Psoas muscle (tissue), 8 donors: ENCODE data around the gene TMUB1. TPM values are rescaled to one million over a fixed set of nuclear protein-coding genes. Genes with fewer than 3 reads are reported as not detected.
A peak's percentile ranks its signal among the peaks of the same experiment; 100 is the strongest.

Experiments
- ATAC-seq, 4 donors: fragments of 200-7000 bp; cut with Tn5 transposase; one replicate each; pipeline ENCODE4 v1.9.1; 2020; ENCODE audit warnings: moderate library complexity in 3 of 4, mild to moderate bottlenecking in 2 of 4
- DNase-seq, 2 donors: peaks; one replicate each; pipeline ENCODE4 v3.0.0-alpha.2; 2020
- H3K27ac ChIP-seq: fragments of 200-600 bp; one replicate; pipeline ENCODE4 v1.8.0; 2022
- H3K27me3 ChIP-seq, 3 donors: fragments of 200-600 bp in 1 of 3; one replicate each; pipeline versions ENCODE4 v1.6.1 to v1.8.0; 2013 to 2022; ENCODE audit warnings: low read length in 2 of 3, mild to moderate bottlenecking in 2 of 3, moderate library complexity in 1 of 3; ENCODE audit not compliant: insufficient read depth in 3 of 3
- H3K36me3 ChIP-seq, 2 donors: fragments of 200-600 bp in 1 of 2; one replicate each; pipeline versions ENCODE4 v1.6.1 to v1.8.0; 2013 to 2022; ENCODE audit warnings: low read depth in 1 of 2, mild to moderate bottlenecking in 1 of 2, moderate library complexity in 1 of 2; ENCODE audit not compliant: insufficient read depth in 1 of 2
- H3K4me1 ChIP-seq: fragments of 200-600 bp; one replicate; pipeline ENCODE4 v1.8.0; 2022
- H3K4me3 ChIP-seq: fragments of 200-600 bp; one replicate; pipeline ENCODE4 v1.8.0; 2022; ENCODE audit warnings: mild to moderate bottlenecking
- H3K9me3 ChIP-seq: fragments of 200-600 bp; one replicate; pipeline ENCODE4 v1.8.0; 2022
- CTCF ChIP-seq: fragments of 200-600 bp; IDR thresholded peaks from one replicate; pipeline ENCODE4 v1.8.0; 2022; ENCODE audit warnings: antibody characterized with exemption
- WGBS, 3 donors: extraction: QIAGEN DNeasy Blood & Tissue Kit; methylation state at CpG; one replicate each; pipeline versions ENCODE4 v1.1.6 to v1.1.7; 2013; 5-methylcytosine and 5-hydroxymethylcytosine counted together
- intact Hi-C, 2 donors: fragments of 100-400 bp; cut with DNase I; formaldehyde crosslinking; loops; one replicate each; pipeline versions ENCODE4 v1.11.0 to v1.14.2; 2022
- polyA plus RNA-seq, 3 donors: library from polyadenylated mRNA; stranded (reverse); fragments of 200-250 nt; gene quantifications; one replicate each; pipeline ENCODE4 v1.2.3, GENCODE V29; 2013
- total RNA-seq, 4 donors: library from RNA; stranded (reverse); fragmentation: NEBNext Ultra II Directional in 2 of 4; extraction: Animal tissue kit (Norgen Biotek cat#: 25700) in 2 of 4; gene quantifications; one replicate each; pipeline versions ENCODE4 v1.2.1 to v1.2.4, GENCODE V29; 2021 to 2023
- donor health status: healthy with polysubstance abuse.
- donor health status: DM: no; HTN: no; CAD: no; lungs with moderate emphysema.
- donor health status: Bipolar disorder and iron deficiency.
- donor health status: healthy.
- donor health status: DM: yes; HTN: yes; CAD: no.
- donor health status: DM: no; HTN: no; CAD: no.
- donor health status: DM: no; HTN: no; CAD: no.
- donor health status: DM: yes; HTN: yes; CAD: no.

Gene TMUB1
- total and polyA plus RNA-seq, 7 donors: 41.7 to 121 (median 55.5) TPM

GRCh38 chr7:151047976-151048815 lies 35.1 kb downstream of the TMUB1 start, which contains the start of gene ASIC3:
ASIC3 (plus strand) TSS chr7:151048531; CDS start chr7:151048886, 355 bp downstream.
- WGBS, 3 donors: 36 to 54% (median 41%) methylated on average over 15 to 22 of the region's 22 CpGs
- no peak for TF ChIP-seq CTCF
- Histone ChIP-seq H3K27me3 (peaks cover 0 to 2% (median 0%) of the 10 kb centered on the region in 3 donors), H3K27ac (no peak within 1 kb of the TSS), H3K4me1 (no peaks in the 10 kb centered on the region), H3K36me3 (peaks cover 0 to 26% of the 10 kb centered on the region in 2 donors), H3K4me3 (no peak within 1 kb of the TSS), H3K9me3 (no peaks in the 10 kb centered on the region)
- DNase-seq (no peak), ATAC-seq (no peak)
- intact Hi-C loops: no loop called here

GRCh38 chr7:151046603-151047573 lies 36.4 kb downstream of the TMUB1 start:
- WGBS, 3 donors: 47 to 55% (median 50%) methylated on average over 14 of the region's 14 CpGs
- no peak overlapping the region for H3K27ac ChIP-seq
- peaks cover 0 to 38% of the 10 kb centered on the region in 2 donors for H3K36me3 ChIP-seq
- TF ChIP-seq CTCF: no peak
- intact Hi-C loops: no loop called here
- ATAC-seq (no peak), DNase-seq (peak; percentile 45 to 52)
- no peaks in the 10 kb centered on the region for H3K9me3 ChIP-seq
- no peaks in the 10 kb centered on the region for H3K27me3 ChIP-seq
- H3K4me3 ChIP-seq: no peak overlapping the region
- no peaks in the 10 kb centered on the region for H3K4me1 ChIP-seq

- H3K36me3 ChIP-seq: peaks cover 0 to 47% of the 10 kb centered on the region in 2 donors
- H3K4me3 ChIP-seq: no peak overlapping the region
- ATAC-seq: no peak
- TF ChIP-seq CTCF: no peak
- no peaks in the 10 kb centered on the region for H3K4me1 ChIP-seq
- intact Hi-C loops: no loop called here
- DNase-seq: no peak
- 75 to 84% (median 76%) methylated on average over 9 of the region's 9 CpGs for WGBS, 3 donors
- no peak overlapping the region for H3K27ac ChIP-seq
- H3K27me3 ChIP-seq: no peaks in the 10 kb centered on the region
- H3K9me3 ChIP-seq: no peaks in the 10 kb centered on the region
Observed at GRCh38 chr7:151045967-151046366, 37.3 kb downstream of the TMUB1 start.

- intact Hi-C loops: no loop called here
- WGBS, 3 donors: 65 to 77% (median 68%) methylated on average over 11 of the region's 11 CpGs
- Histone ChIP-seq H3K27me3 (no peaks in the 10 kb centered on the region), H3K4me3 (no peak overlapping the region), H3K36me3 (peaks cover 0 to 50% of the 10 kb centered on the region in 2 donors), H3K4me1 (no peaks in the 10 kb centered on the region), H3K27ac (no peak overlapping the region), H3K9me3 (no peaks in the 10 kb centered on the region)
- ATAC-seq: no peak
- TF ChIP-seq CTCF: no peak
- peak in 1 of 2 donors; percentile 47 for DNase-seq
Observed at GRCh38 chr7:151045262-151045661, 38.0 kb downstream of the TMUB1 start.
